Ovary (tissue), 9 donors: ENCODE data around the gene DHRS9. TPM values are rescaled to one million over a fixed set of nuclear protein-coding genes. Genes with fewer than 3 reads are reported as not detected.

Source experiments
- DNase-seq, 5 donors: peaks; one replicate each; pipeline ENCODE4 v3.0.0-alpha.2; 2019 to 2020
- H3K27ac ChIP-seq, 2 donors: fragments of 200-600 bp; one replicate each; pipeline versions ENCODE4 v1.5.1 to v1.8.0; 2019 to 2022
- H3K27me3 ChIP-seq: fragments of 200-600 bp; one replicate; pipeline ENCODE4 v1.8.0; 2022
- H3K36me3 ChIP-seq: fragments of 200-600 bp; sonication (generic); one replicate; pipeline ENCODE4 v1.5.1; 2019
- H3K4me1 ChIP-seq: one replicate; pipeline ENCODE4 v1.8.1; 2013; ENCODE audit warnings: mild to moderate bottlenecking, moderate library complexity; ENCODE audit not compliant: insufficient read depth
- H3K4me3 ChIP-seq: fragments of 200-600 bp; sonication (generic); one replicate; pipeline ENCODE4 v1.5.1; 2017
- H3K9me3 ChIP-seq, 2 donors: fragments of 200-600 bp in 1 of 2; sonication (generic) in 1 of 2; one replicate each; pipeline versions ENCODE4 v1.5.1 to v1.8.1; 2013 to 2019; ENCODE audit warnings: mild to moderate bottlenecking in 1 of 2, moderate library complexity in 1 of 2
- EP300 ChIP-seq: sonication (generic); formaldehyde crosslinking; IDR thresholded peaks from one replicate; pipeline ENCODE4 v1.6.1; 2017; ENCODE audit warnings: antibody characterized with exemption
- POLR2A ChIP-seq: fragments of 450-650 bp; IDR thresholded peaks from one replicate; pipeline ENCODE4 v1.6.1; 2017; ENCODE audit warnings: antibody characterized with exemption, mild to moderate bottlenecking, moderate library complexity
- WGBS, 3 donors: extraction: QIAGEN DNeasy Blood & Tissue Kit in 1 of 3; methylation state at CpG; one replicate each; pipeline versions ENCODE4 v1.1.5 to v1.1.7; 2013 to 2017; 5-methylcytosine and 5-hydroxymethylcytosine counted together
- intact Hi-C, 4 donors: fragments of 100-400 bp; cut with DNase I; formaldehyde crosslinking; loops; one replicate each; pipeline versions ENCODE4 v1.11.0 to v1.15.1; 2022 to 2023
- polyA plus RNA-seq, 2 donors: library from polyadenylated mRNA; stranded (reverse); fragments of 200-250 nt in 1 of 2; fragments of 350-450 nt in 1 of 2; fragmentation: Illumina TruSeq in 1 of 2; extraction: RNeasy Lipid Tissue Mini Kit (QIAGEN cat#74804) in 1 of 2; gene quantifications; one replicate each; pipeline ENCODE4 v1.2.3, GENCODE V29; 2013 to 2014
- total RNA-seq, 7 donors: library from RNA; depleted of rRNA in 2 of 7; stranded (reverse); fragments of >200 nt in 2 of 7; fragmentation: NEBNext Ultra II Directional in 3 of 7; extraction: Animal tissue kit (Norgen Biotek cat#: 25700) in 3 of 7; gene quantifications; one replicate each; pipeline versions ENCODE4 v1.1.0 to v1.2.4, GENCODE V29; 2016 to 2023
- TF ChIP-seq, protein P1 (sequence below), 3 donors: fragments of 450-650 bp in 2 of 3; fragments of 200-600 bp in 1 of 3; IDR thresholded peaks; one replicate each; pipeline versions ENCODE4 v1.5.1 to v1.8.0; 2016 to 2022; ENCODE audit warnings: antibody characterized with exemption in 3 of 3, mild to moderate bottlenecking in 1 of 3
- donor health status: DM: no; HTN: no; CAD: no; lungs with moderate emphysema.
- donor health status: DM: no; HTN: no; CAD: no.
- donor health status: Bipolar disorder and iron deficiency.
- donor health status: DM: yes; HTN: yes; CAD: no.
- donor health status: DM: no; HTN: no; CAD: no.
- donor health status: DM: yes; HTN: yes; CAD: no.

Gene DHRS9
- total and polyA plus RNA-seq, 9 donors = 0.23 to 19.5 (median 0.37) TPM; not detected in 1

GRCh38 chr2:169094676-169095075 is 25.3 kb downstream of the DHRS9 start:
- Histone ChIP-seq H3K27ac (no peak overlapping the region), H3K36me3 (no peaks in the 10 kb centered on the region), H3K27me3 (no peaks in the 10 kb centered on the region), H3K9me3 (no peaks in the 10 kb centered on the region), H3K4me3 (no peak overlapping the region), H3K4me1 (no peaks in the 10 kb centered on the region)
- 83 to 92% (median 88%) methylated on average over 1 of the region's 1 CpG for WGBS, 3 donors
- no peak for TF ChIP-seq EP300
- no peak for TF ChIP-seq POLR2A
- TF ChIP-seq, protein P1, sequence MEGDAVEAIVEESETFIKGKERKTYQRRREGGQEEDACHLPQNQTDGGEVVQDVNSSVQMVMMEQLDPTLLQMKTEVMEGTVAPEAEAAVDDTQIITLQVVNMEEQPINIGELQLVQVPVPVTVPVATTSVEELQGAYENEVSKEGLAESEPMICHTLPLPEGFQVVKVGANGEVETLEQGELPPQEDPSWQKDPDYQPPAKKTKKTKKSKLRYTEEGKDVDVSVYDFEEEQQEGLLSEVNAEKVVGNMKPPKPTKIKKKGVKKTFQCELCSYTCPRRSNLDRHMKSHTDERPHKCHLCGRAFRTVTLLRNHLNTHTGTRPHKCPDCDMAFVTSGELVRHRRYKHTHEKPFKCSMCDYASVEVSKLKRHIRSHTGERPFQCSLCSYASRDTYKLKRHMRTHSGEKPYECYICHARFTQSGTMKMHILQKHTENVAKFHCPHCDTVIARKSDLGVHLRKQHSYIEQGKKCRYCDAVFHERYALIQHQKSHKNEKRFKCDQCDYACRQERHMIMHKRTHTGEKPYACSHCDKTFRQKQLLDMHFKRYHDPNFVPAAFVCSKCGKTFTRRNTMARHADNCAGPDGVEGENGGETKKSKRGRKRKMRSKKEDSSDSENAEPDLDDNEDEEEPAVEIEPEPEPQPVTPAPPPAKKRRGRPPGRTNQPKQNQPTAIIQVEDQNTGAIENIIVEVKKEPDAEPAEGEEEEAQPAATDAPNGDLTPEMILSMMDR (IDR thresholded peaks at IDR 0.05) = no peak
- DNase-seq = no peak
- intact Hi-C loops = no loop called here

DNA sequence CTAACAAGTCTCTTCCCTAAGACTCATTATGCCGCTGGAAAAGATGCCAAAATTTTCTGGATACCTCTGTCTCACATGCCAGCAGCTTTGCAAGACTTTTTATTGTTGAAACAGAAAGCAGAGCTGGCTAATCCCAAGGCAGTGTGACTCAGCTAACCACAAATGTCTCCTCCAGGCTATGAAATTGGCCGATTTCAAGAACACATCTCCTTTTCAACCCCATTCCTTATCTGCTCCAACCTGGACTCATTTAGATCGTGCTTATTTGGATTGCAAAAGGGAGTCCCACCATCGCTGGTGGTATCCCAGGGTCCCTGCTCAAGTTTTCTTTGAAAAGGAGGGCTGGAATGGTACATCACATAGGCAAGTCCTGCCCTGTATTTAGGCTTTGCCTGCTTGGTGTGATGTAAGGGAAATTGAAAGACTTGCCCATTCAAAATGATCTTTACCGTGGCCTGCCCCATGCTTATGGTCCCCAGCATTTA is 26.3 kb downstream of the DHRS9 start:
- H3K36me3 ChIP-seq = no peaks in the 10 kb centered on the region
- TF ChIP-seq EP300 = no peak
- TF ChIP-seq POLR2A = no peak
- TF ChIP-seq, protein P1 (IDR thresholded peaks at IDR 0.05) = no peak
- intact Hi-C loops = no loop called here
- 56 to 68% (median 58%) methylated on average over 5 of the region's 5 CpGs for WGBS, 3 donors
- no peaks in the 10 kb centered on the region for H3K9me3 ChIP-seq
- no peaks in the 10 kb centered on the region for H3K27me3 ChIP-seq
- H3K4me1 ChIP-seq = no peaks in the 10 kb centered on the region
- no peak for DNase-seq
- no peak overlapping the region for H3K4me3 ChIP-seq
- H3K27ac ChIP-seq = no peak overlapping the region

- H3K27me3 ChIP-seq = no peaks in the 10 kb centered on the region
- TF ChIP-seq, protein P1 (IDR thresholded peaks at IDR 0.05) = no peak
- no peak for TF ChIP-seq EP300
- TF ChIP-seq POLR2A = no peak
- no peak overlapping the region for H3K4me3 ChIP-seq
- no peaks in the 10 kb centered on the region for H3K36me3 ChIP-seq
- H3K4me1 ChIP-seq = no peaks in the 10 kb centered on the region
- intact Hi-C loops = no loop called here
- H3K27ac ChIP-seq = no peak overlapping the region
- WGBS, 3 donors = 81 to 90% (median 86%) methylated on average over 1 of the region's 1 CpG
- no peaks in the 10 kb centered on the region for H3K9me3 ChIP-seq
- no peak for DNase-seq
Observed at GRCh38 chr2:169104848-169105247, 35.5 kb downstream of the DHRS9 start.

GRCh38 chr2:169105476-169105875 is 36.1 kb downstream of the DHRS9 start:
- intact Hi-C loops = no loop called here
- H3K27me3 ChIP-seq = no peaks in the 10 kb centered on the region
- H3K27ac ChIP-seq = no peak overlapping the region
- H3K9me3 ChIP-seq = no peaks in the 10 kb centered on the region
- no peak overlapping the region for H3K4me3 ChIP-seq
- H3K4me1 ChIP-seq = no peaks in the 10 kb centered on the region
- 80 to 83% (median 80%) methylated on average over 1 of the region's 1 CpG for WGBS, 3 donors
- no peaks in the 10 kb centered on the region for H3K36me3 ChIP-seq
- TF ChIP-seq POLR2A (no peak), EP300 (no peak)
- TF ChIP-seq, protein P1 (IDR thresholded peaks at IDR 0.05) = no peak
- DNase-seq = no peak
